Measurements from ENCODE around the gene SERPINA1. TPM values are rescaled to one million over a fixed set of nuclear protein-coding genes. Genes with fewer than 3 reads are reported as not detected.

Gene SERPINA1
- total RNA-seq, 1 experiment from 2014 or later, result 0.58 TPM

Other genes with a start within 250 kb of the SERPINA1 start
- 2.0 and 8.8 TPM in 2 replicates for gene PPP4R4, start 214.3 kb downstream of the SERPINA1 start, total RNA-seq (2014; rRNA removed; shearing (Covaris generic))
- gene SERPINA10, start 95.3 kb downstream of the SERPINA1 start, total RNA-seq (2014; rRNA removed; shearing (Covaris generic)), result not detected in 2 replicates
- 0.51 TPM in 1 of 2 replicates, not detected in the other for gene SERPINA6, start 65.3 kb downstream of the SERPINA1 start, total RNA-seq (2014; rRNA removed; shearing (Covaris generic))
- gene SERPINA2, start 21.9 kb downstream of the SERPINA1 start, total RNA-seq (2014; rRNA removed; shearing (Covaris generic)), result not detected in 2 replicates
- not detected in 2 replicates for gene SERPINA11, start 64.2 kb upstream of the SERPINA1 start, total RNA-seq (2014; rRNA removed; shearing (Covaris generic))
- gene SERPINA9, start 87.6 kb upstream of the SERPINA1 start, total RNA-seq (2014; rRNA removed; shearing (Covaris generic)), result not detected in 2 replicates
- not detected in 2 replicates for gene SERPINA12, start 120.9 kb upstream of the SERPINA1 start, total RNA-seq (2014; rRNA removed; shearing (Covaris generic))
- gene SERPINA4, start 172.8 kb upstream of the SERPINA1 start, total RNA-seq (2014; rRNA removed; shearing (Covaris generic)), result not detected in 2 replicates
- not detected in 2 replicates for gene SERPINA5, start 192.8 kb upstream of the SERPINA1 start, total RNA-seq (2014; rRNA removed; shearing (Covaris generic))
- not detected in 2 replicates for gene SERPINA3, start 223.8 kb upstream of the SERPINA1 start, total RNA-seq (2014; rRNA removed; shearing (Covaris generic))